Limb (tissue), 2 donors: ENCODE data around the gene TP73.

ENCODE experiments used
- DNase-seq, 2 donors: peaks; one replicate each; pipeline ENCODE4 v3.0.0-alpha.2; 2016; ENCODE audit errors: extremely low spot score in 2 of 2

The TP73 gene

DNA sequence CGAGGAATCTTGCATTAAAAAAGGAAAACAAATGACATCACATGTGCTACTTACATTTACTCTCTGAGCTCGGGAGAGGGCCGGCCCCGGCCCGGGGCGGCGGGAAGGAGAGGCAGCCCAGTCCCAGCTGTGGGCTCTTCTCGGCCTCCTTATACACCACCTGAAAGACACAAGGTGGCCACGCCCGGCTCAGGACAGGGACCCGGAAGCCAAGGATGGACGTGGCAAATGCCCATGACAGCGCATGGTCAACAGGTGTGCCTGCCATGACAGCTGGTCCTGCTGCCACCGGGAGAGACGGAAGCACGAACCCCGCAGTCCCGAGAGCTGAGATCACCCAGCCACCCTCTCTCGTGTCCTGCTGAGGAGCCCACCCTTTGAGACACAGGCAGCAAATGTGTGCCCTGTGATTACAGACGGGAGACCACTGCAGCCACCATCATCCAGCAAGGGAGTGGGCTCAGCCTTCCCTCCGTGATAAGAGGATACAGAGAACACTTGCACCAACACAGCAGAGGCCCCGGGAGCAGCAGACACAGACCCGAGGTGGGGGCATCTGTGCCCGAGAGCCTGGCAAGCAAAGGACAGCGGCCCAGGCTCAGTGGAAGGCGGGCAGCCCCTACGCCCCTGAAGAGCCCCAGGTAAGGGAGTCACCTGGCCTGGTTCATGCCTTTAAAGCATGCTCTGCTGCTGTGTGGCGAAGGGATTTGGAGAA lies 18.8 kb upstream of the TP73 start:
- no peak for DNase-seq

DNA sequence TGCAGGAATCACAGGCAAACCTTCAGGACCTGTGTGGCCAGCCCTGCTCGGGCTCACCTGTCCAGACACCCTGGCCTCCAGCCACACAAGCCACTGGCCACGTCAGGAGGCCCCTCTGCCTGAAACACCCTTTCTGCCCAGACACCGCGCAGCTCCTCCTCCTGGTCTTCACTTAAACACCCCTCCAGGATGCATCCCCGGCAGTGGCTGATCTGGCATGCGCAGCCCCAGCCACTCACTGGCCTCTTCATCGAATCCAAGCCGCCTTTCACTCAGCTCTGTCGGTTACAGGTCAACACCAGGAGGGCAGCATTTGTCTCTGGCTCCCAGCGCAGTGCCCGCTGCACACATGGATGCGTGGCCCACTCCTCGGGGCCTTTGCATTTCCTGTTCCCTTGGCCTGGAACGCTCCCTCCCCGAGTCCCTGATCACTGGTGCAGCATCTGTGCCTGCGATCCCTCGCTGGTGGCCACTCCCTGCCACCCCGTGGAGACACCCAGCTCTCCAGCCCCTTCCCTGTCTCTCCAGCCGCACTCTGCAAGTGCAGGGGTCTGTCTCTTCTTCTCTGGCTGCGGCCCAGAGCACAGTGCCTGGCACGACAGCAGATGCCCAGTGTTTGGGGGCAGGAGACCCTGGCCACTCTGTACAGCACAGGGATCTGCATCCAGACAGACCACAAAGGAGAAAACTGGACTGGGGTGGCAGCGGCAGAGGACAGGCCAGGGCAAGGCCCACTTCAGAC lies 18.1 kb upstream of the TP73 start:
- DNase-seq, result no peak

DNA sequence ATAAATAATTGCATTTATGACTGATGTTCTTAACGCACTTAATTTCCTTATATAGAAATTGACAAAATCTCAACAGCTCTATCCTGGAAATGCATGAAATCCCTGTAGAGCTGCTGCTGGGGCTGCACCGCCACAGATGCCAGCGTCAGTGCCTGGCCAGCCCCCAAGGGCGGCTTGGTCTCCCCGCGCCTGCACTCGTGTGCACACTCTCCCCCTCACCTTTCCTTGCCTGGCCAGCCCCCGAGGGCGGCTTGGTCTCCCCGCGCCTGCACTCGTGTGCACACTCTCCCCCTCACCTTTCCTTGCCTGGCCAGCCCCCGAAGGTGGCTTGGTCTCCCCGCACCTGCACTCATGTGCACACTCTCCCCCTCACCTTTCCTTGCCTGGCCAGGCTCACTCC lies 16.2 kb upstream of the TP73 start:
- no peak for DNase-seq

DNA sequence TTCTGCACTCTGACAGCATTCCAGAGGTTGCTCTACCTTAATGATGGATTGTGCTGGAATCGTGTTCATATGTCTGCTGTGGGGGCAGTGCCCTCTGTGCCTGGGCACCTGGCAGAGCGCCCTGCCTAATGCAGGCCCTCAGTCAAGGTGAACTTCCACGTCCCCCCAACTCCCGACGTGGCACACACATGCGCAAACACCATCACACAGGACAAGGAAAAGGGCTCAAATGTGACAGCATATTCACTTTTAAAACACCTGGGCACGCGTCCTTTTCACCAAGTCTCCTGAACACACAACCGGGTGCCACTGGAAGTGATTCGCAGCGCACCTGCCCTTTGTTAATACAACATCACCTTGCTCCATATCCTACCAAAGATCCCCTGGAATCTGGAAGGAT lies 15.8 kb upstream of the TP73 start:
- DNase-seq, result no peak

DNA sequence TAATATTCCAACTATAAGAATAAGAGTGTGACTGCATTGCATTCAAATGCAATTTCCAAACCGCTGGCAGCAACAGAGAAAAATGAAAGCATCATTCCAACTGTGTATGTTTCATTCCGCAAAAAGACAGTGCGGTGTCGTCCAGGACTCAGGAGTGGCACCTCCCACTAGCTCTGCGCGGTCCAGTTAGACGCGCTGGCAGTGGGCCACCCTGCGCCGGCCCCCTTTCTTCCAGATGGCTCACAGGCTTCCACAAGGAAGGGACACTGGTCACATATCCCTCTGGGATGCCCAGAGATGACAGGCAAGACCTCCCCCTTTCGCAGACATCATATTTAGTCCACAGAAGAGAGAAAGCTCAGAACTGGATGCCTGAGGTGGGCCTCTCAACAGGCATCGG lies 14.3 kb upstream of the TP73 start:
- DNase-seq, result no peak

DNA sequence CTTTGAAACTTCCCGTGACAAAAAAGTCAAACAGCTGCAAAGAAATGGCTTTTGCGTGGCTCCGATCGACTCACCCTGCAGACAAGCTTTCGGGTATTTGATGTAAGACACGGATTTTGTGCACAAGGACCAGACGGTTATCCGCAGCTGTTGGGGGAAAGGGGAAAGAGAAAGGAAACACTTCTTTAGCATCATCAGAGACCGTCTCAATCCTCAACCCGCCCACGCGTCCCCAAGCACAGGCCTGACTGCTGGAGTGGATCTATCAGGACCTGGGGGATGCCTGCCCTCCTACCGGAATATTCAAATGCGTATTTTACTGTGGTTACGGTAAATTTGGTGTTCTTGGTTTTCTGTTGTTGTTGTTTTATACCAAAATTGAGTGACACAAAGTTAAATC lies 13.6 kb upstream of the TP73 start:
- DNase-seq, result no peak

DNA sequence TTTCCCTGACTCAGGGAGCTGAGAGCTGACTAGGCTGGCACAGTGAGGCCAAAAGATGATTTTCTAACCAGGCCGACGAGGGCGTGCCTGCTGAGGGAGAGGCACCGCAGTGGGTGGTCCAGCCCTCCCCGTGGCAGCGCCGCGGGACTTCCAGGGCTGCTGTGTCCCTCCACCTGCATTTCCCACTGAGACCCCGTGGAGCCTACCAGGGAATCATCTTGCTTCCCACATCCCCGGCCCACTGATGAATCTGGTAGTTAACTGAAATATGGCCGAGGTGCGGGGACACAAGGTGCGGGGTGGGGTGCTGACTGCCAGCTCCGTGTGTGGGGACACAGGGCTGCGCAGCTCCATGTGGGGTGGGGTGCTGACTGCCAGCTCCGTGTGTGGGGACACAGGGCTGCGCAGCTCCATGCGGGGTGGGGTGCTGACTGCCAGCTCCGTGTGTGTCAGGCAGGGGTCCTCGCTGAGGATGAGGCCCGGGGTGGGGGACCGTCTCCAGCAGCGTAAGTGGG lies 12.9 kb upstream of the TP73 start:
- DNase-seq, result no peak

DNA sequence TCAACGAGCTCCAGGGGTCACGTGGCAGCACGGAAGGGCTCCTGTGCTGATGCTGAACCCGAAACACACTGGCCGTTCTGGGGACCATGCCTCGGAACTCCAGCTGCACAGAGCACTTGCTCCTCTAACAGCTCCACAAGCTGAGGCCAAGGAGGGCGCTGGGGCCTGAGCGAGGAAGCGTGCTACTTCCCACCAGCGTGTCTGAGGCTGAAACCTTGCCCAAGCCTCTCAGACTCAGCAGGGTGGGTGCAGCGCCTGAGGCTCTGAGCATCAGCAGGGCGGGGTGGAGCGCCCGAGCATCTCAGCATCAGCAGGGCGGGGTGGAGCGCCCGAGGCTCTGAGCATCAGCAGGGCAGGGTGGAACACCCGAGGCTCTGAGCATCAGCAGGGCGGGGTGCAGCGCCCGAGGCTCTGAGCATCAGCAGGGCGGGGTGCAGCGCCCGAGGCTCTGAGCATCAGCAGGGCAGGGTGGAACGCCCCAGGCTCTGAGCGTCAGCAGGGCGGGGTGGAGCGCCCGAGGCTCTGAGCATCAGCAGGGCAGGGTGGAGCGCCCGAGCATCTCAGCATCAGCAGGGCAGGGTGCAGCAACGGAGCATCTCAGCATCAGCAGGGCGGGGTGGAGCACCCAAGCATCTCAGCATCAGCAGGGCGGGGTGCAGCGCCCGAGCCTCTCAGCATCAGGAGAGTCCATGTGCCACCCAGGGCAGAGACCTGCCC lies 12.0 kb upstream of the TP73 start:
- DNase-seq, result no peak

DNA sequence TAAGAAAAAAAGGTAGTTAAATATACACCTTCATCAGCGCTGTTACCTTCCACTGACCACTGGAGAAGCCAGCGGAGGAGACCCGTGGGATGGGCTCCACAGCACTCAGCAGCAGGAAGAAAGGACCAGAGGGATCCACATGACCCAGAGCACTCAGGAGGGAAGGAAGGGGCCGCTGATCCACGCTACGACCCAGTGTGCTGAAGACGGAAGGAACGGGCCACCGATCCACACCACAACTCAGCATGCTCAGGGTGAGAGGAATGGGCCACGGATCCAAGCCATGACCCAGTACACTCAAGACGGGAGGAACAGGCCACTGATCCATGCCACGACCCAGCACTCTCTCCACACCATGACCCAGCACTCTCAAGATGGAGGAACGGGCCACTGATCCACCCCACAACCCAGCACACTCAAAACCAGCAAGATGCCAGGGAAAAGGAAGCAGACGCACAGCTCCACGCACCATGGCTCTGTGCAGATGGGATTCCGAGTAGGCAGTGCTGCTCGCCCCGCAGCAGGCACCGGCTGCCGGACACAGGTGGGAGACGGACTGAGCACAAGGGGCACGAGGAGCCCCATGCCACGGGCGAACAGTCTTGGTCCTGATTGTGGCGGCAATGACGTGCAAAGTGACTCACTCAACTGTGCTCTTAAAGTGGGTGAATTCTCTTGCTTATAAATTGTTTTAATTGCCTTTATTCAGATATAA lies 11.1 kb upstream of the TP73 start:
- DNase-seq, result no peak

DNA sequence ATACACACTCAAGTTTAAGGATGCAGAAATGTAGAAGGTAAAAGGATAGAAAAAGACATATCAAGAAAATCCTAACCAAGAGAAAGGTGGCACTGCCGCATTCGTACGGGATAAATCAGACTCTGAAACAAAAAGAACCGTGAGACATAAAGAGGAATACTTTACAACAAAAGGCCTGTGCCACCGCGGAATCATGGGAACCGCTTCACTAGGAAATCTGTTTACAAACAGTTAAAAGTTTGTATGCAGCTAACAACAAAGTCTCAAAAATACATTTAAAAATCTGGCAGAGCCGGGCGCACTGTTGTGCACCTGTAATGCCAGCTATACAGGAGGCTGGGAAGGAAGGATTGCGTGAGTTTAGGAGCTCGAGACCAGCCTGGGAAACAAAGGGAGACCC lies 10.5 kb upstream of the TP73 start:
- no peak for DNase-seq

DNA sequence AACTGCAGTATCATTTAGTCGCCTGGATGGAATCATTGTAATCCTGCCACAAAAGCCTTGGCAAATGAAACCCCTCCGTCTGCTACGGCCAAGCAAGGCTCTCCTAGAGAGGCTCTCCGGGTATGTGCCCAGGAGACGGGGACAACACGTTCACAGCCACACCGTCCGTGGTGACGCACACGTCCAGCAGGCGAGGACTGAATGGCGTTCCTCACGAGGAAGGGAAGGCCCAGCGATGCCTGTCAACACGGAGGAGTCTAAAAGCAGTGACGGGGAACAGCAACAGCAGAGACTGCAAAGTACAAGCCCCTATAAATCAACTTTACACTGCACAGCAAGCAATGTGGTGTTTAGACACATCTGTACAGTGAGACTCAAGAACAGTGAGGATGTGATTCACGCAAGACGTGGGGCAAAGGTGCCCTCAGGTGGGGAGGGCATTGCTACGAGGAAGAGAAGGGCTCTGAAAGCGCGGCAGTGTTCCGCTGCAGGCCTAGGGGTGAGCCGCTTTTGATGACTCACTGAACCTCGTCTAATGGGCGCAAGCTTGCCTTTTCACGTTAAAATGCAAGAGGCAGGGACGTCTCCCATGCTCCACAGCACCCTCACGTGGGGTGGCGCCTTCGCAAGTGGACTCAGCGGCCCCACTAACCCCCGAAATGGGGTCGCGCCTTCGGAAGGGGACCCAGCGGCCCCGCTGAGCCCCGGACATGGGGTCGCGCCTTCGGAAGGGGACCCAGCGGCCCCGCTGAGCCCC lies 9.2 kb upstream of the TP73 start:
- DNase-seq, result no peak

DNA sequence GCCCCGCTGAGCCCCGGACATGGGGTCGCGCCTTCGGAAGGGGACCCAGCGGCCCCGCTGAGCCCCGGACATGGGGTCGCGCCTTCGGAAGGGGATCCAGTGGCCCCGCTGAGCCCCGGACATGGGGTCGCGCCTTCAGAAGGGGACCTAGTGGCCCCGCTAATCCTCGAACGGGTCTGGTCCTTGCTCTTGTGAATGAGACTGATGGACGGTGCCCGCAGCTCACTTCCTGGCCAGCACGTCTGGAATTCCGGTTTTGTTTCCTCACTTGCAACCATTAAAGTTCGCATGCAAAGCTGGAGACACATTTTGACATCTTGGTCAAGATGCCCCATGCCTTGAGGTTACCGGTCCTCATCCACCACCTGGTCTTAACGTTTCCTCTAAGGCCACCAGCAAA lies 8.0 kb upstream of the TP73 start:
- DNase-seq, result no peak

DNA sequence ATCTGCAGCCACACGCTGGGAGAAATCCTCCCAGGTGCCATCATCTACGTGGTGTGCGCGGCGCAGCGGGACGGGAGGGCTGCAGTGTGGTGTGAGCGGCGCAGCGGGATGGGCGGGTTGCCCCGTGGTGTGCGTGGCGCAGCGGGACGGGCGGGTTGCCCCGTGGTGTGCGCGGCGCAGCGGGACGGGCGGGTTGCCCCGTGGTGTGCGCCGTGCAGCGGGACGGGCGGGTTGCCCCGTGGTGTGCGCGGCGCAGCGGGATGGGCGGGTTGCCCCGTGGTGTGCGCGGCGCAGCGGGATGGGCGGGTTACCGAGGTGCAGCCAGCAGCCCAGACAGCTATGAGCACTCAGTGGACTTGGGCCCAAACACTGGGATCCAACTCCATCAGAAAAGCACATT lies 7.1 kb upstream of the TP73 start:
- DNase-seq, result no peak

DNA sequence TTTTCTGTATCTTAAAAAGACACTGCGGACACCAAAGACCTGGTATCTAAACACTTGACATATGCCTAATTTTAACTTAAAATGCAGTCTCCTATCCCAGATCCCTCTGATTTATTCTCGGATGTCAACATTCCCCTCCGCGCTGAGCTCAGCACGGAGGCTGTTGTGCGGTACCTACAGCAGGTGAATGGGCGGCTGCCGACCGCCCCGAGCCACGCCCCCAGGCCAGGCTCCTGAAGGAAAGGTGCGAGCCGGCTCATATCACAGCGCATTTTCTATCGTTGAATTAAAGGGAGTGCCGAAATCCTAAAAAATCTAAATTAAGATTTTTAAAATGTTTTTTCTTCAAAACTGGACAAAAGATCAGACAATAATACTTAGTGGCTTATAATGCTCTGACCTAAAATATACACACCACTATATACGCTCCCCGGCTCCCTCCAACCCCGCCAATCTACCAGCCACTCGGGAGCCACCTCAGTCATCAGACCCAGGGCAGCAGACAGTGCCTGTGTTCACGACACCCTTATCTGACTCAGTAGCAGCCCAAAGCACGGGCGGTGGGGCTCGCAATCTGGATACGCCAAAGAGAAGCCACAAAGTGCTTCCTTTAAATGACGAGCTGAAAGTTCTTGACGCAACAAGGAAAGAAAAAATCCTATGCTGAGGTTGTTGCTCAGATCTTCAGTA lies 6.5 kb upstream of the TP73 start:
- DNase-seq, result no peak

DNA sequence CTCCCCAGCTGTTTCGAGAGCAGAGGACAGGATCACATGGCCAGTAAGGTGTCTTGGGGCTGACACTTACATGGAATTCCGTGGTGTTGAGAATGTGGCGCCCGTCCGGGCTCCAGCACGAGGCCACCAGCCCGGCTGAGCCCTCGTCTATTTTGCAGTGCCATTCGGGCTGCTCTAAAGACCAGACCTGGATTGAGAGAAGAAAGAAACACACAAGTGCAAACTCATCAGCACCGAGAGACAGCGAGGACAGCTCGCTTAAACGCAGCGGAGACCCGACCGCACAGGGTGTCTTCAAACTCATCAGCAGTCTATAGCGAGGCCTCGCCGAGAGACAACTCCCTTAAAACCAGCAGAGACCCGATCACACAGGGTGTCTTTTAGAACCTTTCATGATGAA lies 5.7 kb upstream of the TP73 start:
- no peak for DNase-seq

DNA sequence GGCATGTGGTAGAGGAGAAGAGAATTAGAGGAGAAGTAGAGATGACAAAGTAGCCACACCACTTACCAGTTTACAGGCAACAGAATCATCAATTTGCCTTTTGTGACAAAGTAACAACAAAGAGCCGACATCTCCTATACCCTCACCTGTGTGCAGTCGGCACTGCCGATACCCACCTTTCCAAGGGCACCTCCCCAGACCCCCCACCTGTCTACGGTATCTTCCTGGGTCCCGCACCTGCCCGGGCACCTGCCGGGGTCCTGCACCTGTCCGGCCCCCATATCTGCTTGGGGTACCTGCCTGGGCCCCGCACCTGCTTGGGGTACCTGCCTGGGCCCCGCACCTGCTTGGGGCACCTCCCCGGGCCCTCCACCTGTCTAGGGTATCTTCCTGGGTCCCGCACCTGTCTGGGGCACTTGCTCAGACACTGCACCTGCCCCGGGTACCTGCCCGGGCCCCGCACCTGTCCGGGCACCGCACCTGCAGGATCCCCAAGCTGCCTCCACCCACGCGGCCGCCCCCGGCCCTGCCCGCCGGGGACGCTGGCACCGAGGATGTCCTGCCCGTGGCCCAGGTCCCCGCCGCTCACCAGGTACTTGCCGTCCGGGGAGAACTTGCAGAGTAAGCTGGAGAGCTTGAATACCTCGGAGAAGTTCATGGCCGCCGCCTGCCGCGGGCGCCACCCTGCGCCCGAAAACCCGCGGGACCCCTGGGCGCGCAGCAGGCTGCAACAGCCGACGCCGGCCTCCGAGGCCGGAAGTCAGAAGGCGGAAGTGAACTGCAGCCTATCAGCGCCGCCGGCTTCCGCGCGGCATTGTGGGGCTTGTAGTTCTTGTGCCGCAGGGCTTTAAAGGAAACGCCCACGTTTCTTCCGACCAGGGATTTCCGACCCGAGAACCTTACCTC lies 2.7 kb upstream of the TP73 start, which contains the start of gene WRAP73:
WRAP73 (minus strand) TSS at position 762 of the 906 bp plus-strand sequence; CDS start at position 658, 104 bp downstream.
- peak; percentile 87 to 91 for DNase-seq

DNA sequence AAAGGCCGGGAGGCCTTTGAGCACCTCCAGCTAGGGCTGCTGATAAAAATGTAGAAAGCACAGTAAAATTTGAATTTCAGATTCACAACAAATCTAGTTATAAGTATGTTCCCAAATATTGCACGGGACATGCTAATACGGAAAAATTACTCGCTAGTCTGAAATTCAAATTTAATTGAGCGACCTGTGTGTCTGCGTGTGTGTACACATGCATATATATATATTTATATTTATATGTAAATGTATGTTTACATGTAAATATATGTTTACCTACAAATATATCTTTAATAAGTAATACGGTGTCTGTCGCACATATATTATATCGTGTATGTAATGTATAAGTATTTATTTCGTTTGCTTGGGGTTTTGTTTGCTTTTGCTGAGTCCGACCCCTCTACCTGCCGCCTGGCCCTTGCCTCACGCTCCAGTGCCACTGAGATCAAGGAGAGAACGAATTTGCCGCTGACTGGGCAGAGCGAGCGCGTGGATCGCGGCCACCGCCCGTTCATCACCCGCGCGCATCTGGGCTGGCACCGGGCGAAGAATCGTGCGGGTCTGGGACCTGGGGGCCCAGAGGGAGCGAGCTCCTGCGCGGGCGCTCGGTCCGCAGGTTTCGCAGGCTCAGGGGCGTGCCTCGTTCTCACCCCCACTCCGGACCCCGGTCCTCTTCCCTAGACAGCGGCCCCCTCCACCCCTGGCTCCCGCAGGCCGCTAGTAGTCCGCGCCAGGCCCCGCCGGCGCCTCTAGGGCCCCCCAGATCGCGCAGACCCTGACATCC lies 1.9 kb upstream of the TP73 start:
- DNase-seq, result no peak
